ENCODE measurements around the gene DAP.

DNA sequence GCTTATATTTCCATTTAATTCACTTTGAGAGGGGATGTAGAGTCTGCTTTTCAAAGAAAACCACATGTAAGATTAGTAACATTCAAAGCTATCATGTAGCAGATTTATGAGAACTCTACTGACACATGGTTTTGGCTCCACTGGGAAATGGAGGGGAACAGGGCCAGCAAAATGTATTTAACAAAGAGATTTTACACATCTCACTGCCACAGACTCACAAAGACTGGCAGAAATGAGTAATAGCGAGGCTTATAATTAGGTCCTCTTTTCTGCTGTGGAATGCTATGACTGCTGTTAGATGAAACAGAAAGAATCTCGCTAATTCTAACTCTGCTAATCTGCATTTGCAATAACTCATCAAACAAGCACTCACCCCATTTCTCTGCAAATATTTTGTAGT, 4.5 kb downstream of the DAP start:
- TF ChIP-seq, protein P1, sequence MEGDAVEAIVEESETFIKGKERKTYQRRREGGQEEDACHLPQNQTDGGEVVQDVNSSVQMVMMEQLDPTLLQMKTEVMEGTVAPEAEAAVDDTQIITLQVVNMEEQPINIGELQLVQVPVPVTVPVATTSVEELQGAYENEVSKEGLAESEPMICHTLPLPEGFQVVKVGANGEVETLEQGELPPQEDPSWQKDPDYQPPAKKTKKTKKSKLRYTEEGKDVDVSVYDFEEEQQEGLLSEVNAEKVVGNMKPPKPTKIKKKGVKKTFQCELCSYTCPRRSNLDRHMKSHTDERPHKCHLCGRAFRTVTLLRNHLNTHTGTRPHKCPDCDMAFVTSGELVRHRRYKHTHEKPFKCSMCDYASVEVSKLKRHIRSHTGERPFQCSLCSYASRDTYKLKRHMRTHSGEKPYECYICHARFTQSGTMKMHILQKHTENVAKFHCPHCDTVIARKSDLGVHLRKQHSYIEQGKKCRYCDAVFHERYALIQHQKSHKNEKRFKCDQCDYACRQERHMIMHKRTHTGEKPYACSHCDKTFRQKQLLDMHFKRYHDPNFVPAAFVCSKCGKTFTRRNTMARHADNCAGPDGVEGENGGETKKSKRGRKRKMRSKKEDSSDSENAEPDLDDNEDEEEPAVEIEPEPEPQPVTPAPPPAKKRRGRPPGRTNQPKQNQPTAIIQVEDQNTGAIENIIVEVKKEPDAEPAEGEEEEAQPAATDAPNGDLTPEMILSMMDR (conservative IDR thresholded peaks at IDR 0.05 in 1 of 2, IDR thresholded peaks at IDR 0.05 in 1 of 2; ENCODE audit: low read depth in 1 of 2, low read length in 2 of 2): no peak
- TF ChIP-seq EZH2 (IDR thresholded peaks at IDR 0.05; ENCODE audit: low read length, missing control alignments): no peak

All from fibroblast of lung (primary cell).